ENCODE data around the gene TRIM16.
"Not testable (repeated sequence)": the region's sequence is repeated elsewhere in the genome, so short reads cannot be mapped to it uniquely, and the experiment has no call there.

The TRIM16 gene

GRCh38 chr17:15615850-15616249 lies 68.3 kb downstream of the TRIM16 start:
- DNase-seq (ENCODE audit: low spot score), result not testable (repeated sequence)

DNA sequence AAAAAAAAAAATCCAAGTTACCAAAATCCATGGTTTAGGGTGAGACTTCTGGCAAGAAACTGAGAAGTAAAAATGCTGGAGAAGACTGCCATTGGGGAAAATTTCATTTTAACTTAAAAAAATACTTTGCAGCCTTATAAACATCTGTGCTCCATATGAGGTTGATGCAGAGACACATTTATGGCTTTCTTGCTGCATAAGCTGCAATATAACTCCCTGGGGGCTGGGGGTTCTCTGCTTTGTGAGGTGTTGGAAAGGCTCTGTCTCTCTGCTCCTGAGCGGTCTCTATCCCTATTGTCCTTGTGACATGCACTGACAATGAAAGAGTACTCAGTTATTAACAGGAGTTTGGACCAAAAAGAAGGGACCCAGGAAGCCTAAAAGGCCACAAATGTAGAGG lies 71.0 kb downstream of the TRIM16 start:
- DNase-seq (ENCODE audit: low spot score), result not testable (repeated sequence)

DNA sequence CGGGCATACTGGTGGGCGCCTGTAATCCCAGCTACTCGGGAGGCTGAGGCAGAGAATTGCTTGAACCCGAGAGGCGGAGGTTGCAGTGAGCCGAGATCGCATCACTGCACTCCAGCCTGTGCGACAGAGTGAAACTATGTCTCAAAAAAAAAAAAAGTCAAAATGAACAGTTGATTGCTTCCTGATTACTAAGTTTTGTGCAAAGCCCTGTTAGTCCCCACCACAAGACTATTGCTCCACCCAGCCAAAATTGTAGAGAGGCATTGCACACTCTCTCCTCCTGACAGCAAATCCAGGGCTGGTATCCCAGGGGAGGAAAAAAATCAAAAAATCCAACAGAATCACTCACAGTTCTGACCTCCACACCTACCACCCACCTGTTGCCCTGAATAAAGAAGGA lies 91.2 kb downstream of the TRIM16 start:
- not testable (repeated sequence) for DNase-seq (ENCODE audit: low spot score)

DNA sequence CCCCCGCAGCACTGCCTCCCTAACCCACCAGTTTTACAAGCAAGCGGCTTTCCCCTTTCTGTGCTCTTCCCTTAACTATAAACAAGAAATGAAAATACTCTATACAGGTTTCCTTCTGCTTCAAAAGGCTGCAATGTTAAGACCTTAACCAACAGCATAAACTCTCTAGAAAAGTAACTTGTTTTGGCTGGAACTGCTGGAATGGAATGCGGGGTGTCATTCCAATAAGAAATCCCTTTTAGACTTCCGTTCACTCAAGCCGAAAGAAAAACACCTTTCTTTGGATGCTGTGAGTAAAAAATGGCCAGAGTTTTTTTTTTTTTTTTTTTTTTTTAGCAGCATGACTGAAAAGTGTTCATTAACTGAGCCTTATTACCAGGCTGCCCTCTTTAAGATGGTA lies 92.1 kb downstream of the TRIM16 start:
- not testable (repeated sequence) for DNase-seq (ENCODE audit: low spot score)

- DNase-seq (ENCODE audit: low spot score), result not testable (repeated sequence)
Measured at GRCh38 chr17:15590844-15591243, 93.3 kb downstream of the TRIM16 start.

- not testable (repeated sequence) for DNase-seq (ENCODE audit: low spot score)
Measured at GRCh38 chr17:15589544-15590536, 94.3 kb downstream of the TRIM16 start.

GRCh38 chr17:15588017-15588416 lies 96.1 kb downstream of the TRIM16 start:
- not testable (repeated sequence) for DNase-seq (ENCODE audit: low spot score)

GRCh38 chr17:15583313-15583712 lies 100.8 kb downstream of the TRIM16 start:
- not testable (repeated sequence) for DNase-seq (ENCODE audit: low spot score)

DNA sequence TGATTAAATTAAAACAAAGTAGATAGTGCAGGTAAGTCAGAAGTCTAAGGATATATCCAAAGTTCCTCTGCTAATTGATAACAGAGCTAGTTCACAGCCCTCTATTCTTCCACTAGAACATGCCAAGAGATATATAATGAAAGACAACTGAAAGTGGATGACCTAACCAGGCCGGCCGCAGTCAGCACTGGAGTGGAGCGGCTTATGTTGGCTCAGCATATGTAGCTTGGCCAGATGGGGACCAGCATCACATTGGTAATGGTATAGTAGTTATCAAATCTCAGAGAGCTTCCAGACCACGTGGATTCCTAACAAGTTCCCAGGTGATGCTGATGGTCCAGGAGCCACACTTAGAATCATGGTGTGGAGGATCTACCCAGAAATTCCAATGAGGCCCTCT lies 102.6 kb downstream of the TRIM16 start:
- DNase-seq (ENCODE audit: low spot score), result not testable (repeated sequence)

All from hematopoietic multipotent progenitor cell treated with erythropoietin and hydrocortisone succinate and interleukin-3 and kit ligand, for 15 days (in vitro differentiated cells).